ENCODE results near the gene DDX54.

DDX54 gene

GRCh38 chr12:113195598-113195997 lies 10.3 kb upstream of the DDX54 start:
- H3K4me3 ChIP-seq (ENCODE audit: low read depth, low read length) = no peak overlapping the region
- no peak for TF ChIP-seq CTCF (IDR thresholded peaks at IDR 0.05; ENCODE audit: low read depth, low read length)

- no peak for TF ChIP-seq CTCF (IDR thresholded peaks at IDR 0.05; ENCODE audit: low read depth, low read length)
- no peak overlapping the region for H3K4me3 ChIP-seq (ENCODE audit: low read depth, low read length)
Observed at GRCh38 chr12:113194971-113195391, 9.7 kb upstream of the DDX54 start.

GRCh38 chr12:113191227-113191626 lies 5.9 kb upstream of the DDX54 start:
- TF ChIP-seq CTCF (IDR thresholded peaks at IDR 0.05; ENCODE audit: low read depth, low read length) = no peak
- no peak overlapping the region for H3K4me3 ChIP-seq (ENCODE audit: low read depth, low read length)

- no peak overlapping the region for H3K4me3 ChIP-seq (ENCODE audit: low read depth, low read length)
- no peak for TF ChIP-seq CTCF (IDR thresholded peaks at IDR 0.05; ENCODE audit: low read depth, low read length)
Observed at GRCh38 chr12:113190761-113191160, 5.5 kb upstream of the DDX54 start.

- TF ChIP-seq CTCF (IDR thresholded peaks at IDR 0.05; ENCODE audit: low read depth, low read length) = no peak
- H3K4me3 ChIP-seq (ENCODE audit: low read depth, low read length) = no peak overlapping the region
Observed at GRCh38 chr12:113189361-113189760, 4.1 kb upstream of the DDX54 start.

- TF ChIP-seq CTCF (IDR thresholded peaks at IDR 0.05; ENCODE audit: low read depth, low read length) = no peak
- H3K4me3 ChIP-seq (ENCODE audit: low read depth, low read length) = no peak overlapping the region; the same call in 1 of the 2 replicates
Observed at GRCh38 chr12:113186666-113187325, 1.5 kb upstream of the DDX54 start.

- no peak for TF ChIP-seq CTCF (IDR thresholded peaks at IDR 0.05; ENCODE audit: low read depth, low read length)
- peak overlapping the region; percentile 87 for H3K4me3 ChIP-seq (ENCODE audit: low read depth, low read length)
Observed at GRCh38 chr12:113186033-113186365, 721 bp upstream of the DDX54 start.
